K562 (cell line): ENCODE data around the gene LRP1. TPM values are rescaled to one million over a fixed set of nuclear protein-coding genes. Genes with fewer than 3 reads are reported as not detected.

ENCODE experiments used
- BRF2 ChIP-seq: IDR thresholded peaks from 3 replicates; pipeline ENCODE4 v1.6.1; 2011; ENCODE audit warnings: borderline replicate concordance, mild to moderate bottlenecking; ENCODE audit not compliant: insufficient read length, insufficient read depth
- DNMT1 ChIP-seq: fragments of 450-650 bp; IDR thresholded peaks from 2 replicates; pipeline ENCODE4 v1.6.1; 2016; ENCODE audit warnings: antibody characterized with exemption, mild to moderate bottlenecking
- NFIC ChIP-seq: fragments of 450-650 bp; IDR thresholded peaks from 2 replicates; pipeline ENCODE4 v1.6.1; 2017; ENCODE audit warnings: mild to moderate bottlenecking, inconsistent platforms
- NR1H2 ChIP-seq: sonication (generic); formaldehyde crosslinking; IDR thresholded peaks from 2 replicates; pipeline ENCODE4 v1.4.0; 2020; ENCODE audit warnings: mild to moderate bottlenecking, missing genetic modification reagents
- PCBP2 ChIP-seq: fragments of 200-400 bp; formaldehyde crosslinking; IDR thresholded peaks from 2 replicates; pipeline ENCODE4 v1.6.1; 2018; ENCODE audit warnings: low read length, low read depth, mild to moderate bottlenecking, moderate library complexity; ENCODE audit not compliant: poor library complexity, severe bottlenecking
- PREB ChIP-seq: sonication (generic); formaldehyde crosslinking; IDR thresholded peaks from 2 replicates; pipeline ENCODE4 v1.8.1; 2023; ENCODE audit warnings: mild to moderate bottlenecking, missing genetic modification reagents
- RNF2 ChIP-seq: sonication (generic); IDR thresholded peaks from 2 replicates; pipeline ENCODE4 v1.6.1; 2016
- SMARCB1 ChIP-seq: IDR thresholded peaks from 2 replicates; pipeline ENCODE4 v1.6.1; 2011; ENCODE audit warnings: improper control_type of control experiment, low read depth; ENCODE audit not compliant: insufficient read length
- TAF15 ChIP-seq: fragments of 200-400 bp; formaldehyde crosslinking; IDR thresholded peaks from 2 replicates; pipeline ENCODE4 v1.6.1; 2017; ENCODE audit warnings: mild to moderate bottlenecking, low read depth, low read length, moderate library complexity
- ZNF764 ChIP-seq: fragments of 250-450 bp; sonication (Bioruptor Pico); IDR thresholded peaks from 2 replicates; pipeline ENCODE4 v1.4.0; 2020; ENCODE audit warnings: low read depth, mild to moderate bottlenecking, moderate library complexity
- polyA plus RNA-seq, 8 experiments: library from polyadenylated mRNA; depleted of rRNA in 4 of 8; stranded (reverse) in 5 of 8; unstranded in 3 of 8; fragments of >200 nt; fragmentation: Nextera tagmentation in 2 of 8; fragmentation: Illumina TruSeq in 1 of 8; extraction: Ambion mirVana in 2 of 8; extraction: Trizol in 1 of 8; gene quantifications; 2 replicates each; pipeline versions ENCODE4 v1.2.1 to v1.2.3, GENCODE V29; 2011 to 2014; ENCODE audit warnings: inconsistent platforms in 1 of 8, missing spikeins in 1 of 8
- total RNA-seq, 7 experiments: library from RNA; depleted of rRNA in 6 of 7; stranded (reverse); fragments of >200 nt in 6 of 7; fragmentation: Illumina TruSeq in 2 of 7; extraction: Trizol in 2 of 7; gene quantifications; 2 replicates each; pipeline versions ENCODE4 v1.2.1 to v1.2.3, GENCODE V29; 2011 to 2021; ENCODE audit warnings: low replicate concordance in 1 of 7
- TF ChIP-seq, protein P1 (sequence below): sonication (generic); formaldehyde crosslinking; IDR thresholded peaks from 2 replicates; pipeline ENCODE4 v1.8.0; 2022; ENCODE audit warnings: mild to moderate bottlenecking, missing genetic modification reagents, borderline replicate concordance
- TF ChIP-seq, protein P2 (sequence below): sonication (generic); formaldehyde crosslinking; IDR thresholded peaks from 2 replicates; pipeline ENCODE4 v1.8.0; 2022; ENCODE audit warnings: mild to moderate bottlenecking, missing genetic modification reagents
- TF ChIP-seq, protein P3 (sequence below): fragments of 450-650 bp; IDR thresholded peaks from 2 replicates; pipeline ENCODE4 v1.6.1; 2016; ENCODE audit warnings: mild to moderate bottlenecking

The LRP1 gene
- total and polyA plus RNA-seq, 9 of the 15 experiments (the other 6 are each of a cell fraction or from before 2014, with no cell fraction given): 0.04 to 0.64 (median 0.19) TPM; not detected in 2

GRCh38 chr12:57110104-57111030, 17.9 kb upstream of the LRP1 start (continued):
- TF ChIP-seq NR1H2 (CRISPR knock-in tag) (no peak), SMARCB1 (no peak), PREB (CRISPR knock-in tag) (no peak), RNF2 (no peak), ZNF764 (CRISPR knock-in tag) (no peak), NFIC (no peak), DNMT1 (no peak), TAF15 (no peak), BRF2 (no peak), PCBP2 (no peak)
- TF ChIP-seq, protein P1, sequence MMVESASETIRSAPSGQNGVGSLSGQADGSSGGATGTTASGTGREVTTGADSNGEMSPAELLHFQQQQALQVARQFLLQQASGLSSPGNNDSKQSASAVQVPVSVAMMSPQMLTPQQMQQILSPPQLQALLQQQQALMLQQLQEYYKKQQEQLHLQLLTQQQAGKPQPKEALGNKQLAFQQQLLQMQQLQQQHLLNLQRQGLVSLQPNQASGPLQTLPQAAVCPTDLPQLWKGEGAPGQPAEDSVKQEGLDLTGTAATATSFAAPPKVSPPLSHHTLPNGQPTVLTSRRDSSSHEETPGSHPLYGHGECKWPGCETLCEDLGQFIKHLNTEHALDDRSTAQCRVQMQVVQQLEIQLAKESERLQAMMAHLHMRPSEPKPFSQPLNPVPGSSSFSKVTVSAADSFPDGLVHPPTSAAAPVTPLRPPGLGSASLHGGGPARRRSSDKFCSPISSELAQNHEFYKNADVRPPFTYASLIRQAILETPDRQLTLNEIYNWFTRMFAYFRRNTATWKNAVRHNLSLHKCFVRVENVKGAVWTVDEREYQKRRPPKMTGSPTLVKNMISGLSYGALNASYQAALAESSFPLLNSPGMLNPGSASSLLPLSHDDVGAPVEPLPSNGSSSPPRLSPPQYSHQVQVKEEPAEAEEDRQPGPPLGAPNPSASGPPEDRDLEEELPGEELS: no peak
- TF ChIP-seq, protein P2, sequence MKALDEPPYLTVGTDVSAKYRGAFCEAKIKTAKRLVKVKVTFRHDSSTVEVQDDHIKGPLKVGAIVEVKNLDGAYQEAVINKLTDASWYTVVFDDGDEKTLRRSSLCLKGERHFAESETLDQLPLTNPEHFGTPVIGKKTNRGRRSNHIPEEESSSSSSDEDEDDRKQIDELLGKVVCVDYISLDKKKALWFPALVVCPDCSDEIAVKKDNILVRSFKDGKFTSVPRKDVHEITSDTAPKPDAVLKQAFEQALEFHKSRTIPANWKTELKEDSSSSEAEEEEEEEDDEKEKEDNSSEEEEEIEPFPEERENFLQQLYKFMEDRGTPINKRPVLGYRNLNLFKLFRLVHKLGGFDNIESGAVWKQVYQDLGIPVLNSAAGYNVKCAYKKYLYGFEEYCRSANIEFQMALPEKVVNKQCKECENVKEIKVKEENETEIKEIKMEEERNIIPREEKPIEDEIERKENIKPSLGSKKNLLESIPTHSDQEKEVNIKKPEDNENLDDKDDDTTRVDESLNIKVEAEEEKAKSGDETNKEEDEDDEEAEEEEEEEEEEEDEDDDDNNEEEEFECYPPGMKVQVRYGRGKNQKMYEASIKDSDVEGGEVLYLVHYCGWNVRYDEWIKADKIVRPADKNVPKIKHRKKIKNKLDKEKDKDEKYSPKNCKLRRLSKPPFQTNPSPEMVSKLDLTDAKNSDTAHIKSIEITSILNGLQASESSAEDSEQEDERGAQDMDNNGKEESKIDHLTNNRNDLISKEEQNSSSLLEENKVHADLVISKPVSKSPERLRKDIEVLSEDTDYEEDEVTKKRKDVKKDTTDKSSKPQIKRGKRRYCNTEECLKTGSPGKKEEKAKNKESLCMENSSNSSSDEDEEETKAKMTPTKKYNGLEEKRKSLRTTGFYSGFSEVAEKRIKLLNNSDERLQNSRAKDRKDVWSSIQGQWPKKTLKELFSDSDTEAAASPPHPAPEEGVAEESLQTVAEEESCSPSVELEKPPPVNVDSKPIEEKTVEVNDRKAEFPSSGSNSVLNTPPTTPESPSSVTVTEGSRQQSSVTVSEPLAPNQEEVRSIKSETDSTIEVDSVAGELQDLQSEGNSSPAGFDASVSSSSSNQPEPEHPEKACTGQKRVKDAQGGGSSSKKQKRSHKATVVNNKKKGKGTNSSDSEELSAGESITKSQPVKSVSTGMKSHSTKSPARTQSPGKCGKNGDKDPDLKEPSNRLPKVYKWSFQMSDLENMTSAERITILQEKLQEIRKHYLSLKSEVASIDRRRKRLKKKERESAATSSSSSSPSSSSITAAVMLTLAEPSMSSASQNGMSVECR (CRISPR knock-in tag): no peak
- TF ChIP-seq, protein P3, sequence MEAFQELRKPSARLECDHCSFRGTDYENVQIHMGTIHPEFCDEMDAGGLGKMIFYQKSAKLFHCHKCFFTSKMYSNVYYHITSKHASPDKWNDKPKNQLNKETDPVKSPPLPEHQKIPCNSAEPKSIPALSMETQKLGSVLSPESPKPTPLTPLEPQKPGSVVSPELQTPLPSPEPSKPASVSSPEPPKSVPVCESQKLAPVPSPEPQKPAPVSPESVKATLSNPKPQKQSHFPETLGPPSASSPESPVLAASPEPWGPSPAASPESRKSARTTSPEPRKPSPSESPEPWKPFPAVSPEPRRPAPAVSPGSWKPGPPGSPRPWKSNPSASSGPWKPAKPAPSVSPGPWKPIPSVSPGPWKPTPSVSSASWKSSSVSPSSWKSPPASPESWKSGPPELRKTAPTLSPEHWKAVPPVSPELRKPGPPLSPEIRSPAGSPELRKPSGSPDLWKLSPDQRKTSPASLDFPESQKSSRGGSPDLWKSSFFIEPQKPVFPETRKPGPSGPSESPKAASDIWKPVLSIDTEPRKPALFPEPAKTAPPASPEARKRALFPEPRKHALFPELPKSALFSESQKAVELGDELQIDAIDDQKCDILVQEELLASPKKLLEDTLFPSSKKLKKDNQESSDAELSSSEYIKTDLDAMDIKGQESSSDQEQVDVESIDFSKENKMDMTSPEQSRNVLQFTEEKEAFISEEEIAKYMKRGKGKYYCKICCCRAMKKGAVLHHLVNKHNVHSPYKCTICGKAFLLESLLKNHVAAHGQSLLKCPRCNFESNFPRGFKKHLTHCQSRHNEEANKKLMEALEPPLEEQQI: no peak
